ENCODE results near the gene PTPN9. TPM values are rescaled to one million over a fixed set of nuclear protein-coding genes. Genes with fewer than 3 reads are reported as not detected.
"Not testable (repeated sequence)": the region's sequence is repeated elsewhere in the genome, so short reads cannot be mapped to it uniquely, and the experiment has no call there.

The PTPN9 gene
- total and polyA plus RNA-seq, 9 donors = 16.2 to 34.4 (median 22.9) TPM

GRCh38 chr15:75532413-75533250 is 46.5 kb downstream of the PTPN9 start:
- Histone ChIP-seq H3K27me3 (ENCODE audit: control insufficient read depth, insufficient read depth, low read length) (no peaks in the 10 kb centered on the region), H3K36me3 (ENCODE audit: control insufficient read depth, insufficient read depth, low read length) (no peaks in the 10 kb centered on the region), H3K4me1 (ENCODE audit: control insufficient read depth, insufficient read depth, low read length) (peaks cover 20% of the 10 kb centered on the region), H3K9me3 (replicated peaks; ENCODE audit: control insufficient read depth, low read depth, low read length) (no peaks in the 10 kb centered on the region), H3K4me3 (ENCODE audit: low read length) (no peak overlapping the region), H3K27ac (ENCODE audit: low read length) (no peak overlapping the region)
- peak; percentile 84 for DNase-seq
- WGBS (ENCODE audit: insufficient coverage) = no CpG with 5 or more reads among the region's 1 CpG

GRCh38 chr15:75531041-75531450 is 48.1 kb downstream of the PTPN9 start:
- Histone ChIP-seq H3K9me3 (replicated peaks; ENCODE audit: control insufficient read depth, low read depth, low read length) (no peaks in the 10 kb centered on the region), H3K27me3 (ENCODE audit: control insufficient read depth, insufficient read depth, low read length) (no peaks in the 10 kb centered on the region), H3K4me3 (ENCODE audit: low read length) (no peak overlapping the region), H3K4me1 (ENCODE audit: control insufficient read depth, insufficient read depth, low read length) (peaks cover 20% of the 10 kb centered on the region), H3K36me3 (ENCODE audit: control insufficient read depth, insufficient read depth, low read length) (peaks cover 11% of the 10 kb centered on the region), H3K27ac (ENCODE audit: low read length) (peak overlapping the region; percentile 49)
- DNase-seq = peak; percentile 90
- 0% methylated on average over 1 of the region's 3 CpGs for WGBS (ENCODE audit: insufficient coverage)

- Histone ChIP-seq H3K4me1 (ENCODE audit: control insufficient read depth, insufficient read depth, low read length) (peaks cover 20% of the 10 kb centered on the region), H3K36me3 (ENCODE audit: control insufficient read depth, insufficient read depth, low read length) (peaks cover 15% of the 10 kb centered on the region)
- WGBS (ENCODE audit: insufficient coverage) = no CpG with 5 or more reads among the region's 4 CpGs
Measured at GRCh38 chr15:75530169-75530568, 48.9 kb downstream of the PTPN9 start.

GRCh38 chr15:75525756-75526155 is 53.4 kb downstream of the PTPN9 start:
- 100% methylated on average over 2 of the region's 3 CpGs for WGBS (ENCODE audit: insufficient coverage)
- DNase-seq; H3K27ac ChIP-seq (ENCODE audit: low read length); H3K4me1 ChIP-seq (ENCODE audit: control insufficient read depth, insufficient read depth, low read length); H3K9me3 ChIP-seq (replicated peaks; ENCODE audit: control insufficient read depth, low read depth, low read length); H3K4me3 ChIP-seq (ENCODE audit: low read length); H3K27me3 ChIP-seq (ENCODE audit: control insufficient read depth, insufficient read depth, low read length): not testable (repeated sequence)
- H3K36me3 ChIP-seq (ENCODE audit: control insufficient read depth, insufficient read depth, low read length) = peaks cover 43% of the 10 kb centered on the region

More at GRCh38 chr15:75530169-75530568, 48.9 kb downstream of the PTPN9 start:
- no peak for DNase-seq
- H3K4me3 ChIP-seq (ENCODE audit: low read length) = no peak overlapping the region
- no peaks in the 10 kb centered on the region for H3K27me3 ChIP-seq (ENCODE audit: control insufficient read depth, insufficient read depth, low read length)
- H3K9me3 ChIP-seq (replicated peaks; ENCODE audit: control insufficient read depth, low read depth, low read length) = no peaks in the 10 kb centered on the region
- no peak overlapping the region for H3K27ac ChIP-seq (ENCODE audit: low read length)

GRCh38 chr15:75523011-75523410 is 56.1 kb downstream of the PTPN9 start:
- Histone ChIP-seq H3K4me1 (ENCODE audit: control insufficient read depth, insufficient read depth, low read length) (no peaks in the 10 kb centered on the region), H3K4me3 (ENCODE audit: low read length) (no peak overlapping the region), H3K9me3 (replicated peaks; ENCODE audit: control insufficient read depth, low read depth, low read length) (no peaks in the 10 kb centered on the region), H3K27me3 (ENCODE audit: control insufficient read depth, insufficient read depth, low read length) (no peaks in the 10 kb centered on the region), H3K27ac (ENCODE audit: low read length) (no peak overlapping the region), H3K36me3 (ENCODE audit: control insufficient read depth, insufficient read depth, low read length) (peaks cover 61% of the 10 kb centered on the region)
- no peak for DNase-seq
- WGBS (ENCODE audit: insufficient coverage) = no CpG with 5 or more reads among the region's 2 CpGs

GRCh38 chr15:75517233-75517632 is 61.9 kb downstream of the PTPN9 start:
- WGBS (ENCODE audit: insufficient coverage) = 100% methylated on average over 1 of the region's 1 CpG
- H3K4me1 ChIP-seq (ENCODE audit: control insufficient read depth, insufficient read depth, low read length) = no peaks in the 10 kb centered on the region

GRCh38 chr15:75508840-75509532 is 70.1 kb downstream of the PTPN9 start:
- Histone ChIP-seq H3K27ac (ENCODE audit: low read length) (no peak overlapping the region), H3K27me3 (ENCODE audit: control insufficient read depth, insufficient read depth, low read length) (no peaks in the 10 kb centered on the region), H3K36me3 (ENCODE audit: control insufficient read depth, insufficient read depth, low read length) (peaks cover 34% of the 10 kb centered on the region), H3K4me3 (ENCODE audit: low read length) (no peak overlapping the region), H3K4me1 (ENCODE audit: control insufficient read depth, insufficient read depth, low read length) (no peaks in the 10 kb centered on the region), H3K9me3 (replicated peaks; ENCODE audit: control insufficient read depth, low read depth, low read length) (no peaks in the 10 kb centered on the region)
- DNase-seq = peak; percentile 63
- no CpG with 5 or more reads among the region's 7 CpGs for WGBS (ENCODE audit: insufficient coverage)

More at GRCh38 chr15:75517233-75517632, 61.9 kb downstream of the PTPN9 start:
- Histone ChIP-seq H3K27ac (ENCODE audit: low read length) (no peak overlapping the region), H3K27me3 (ENCODE audit: control insufficient read depth, insufficient read depth, low read length) (no peaks in the 10 kb centered on the region), H3K4me3 (ENCODE audit: low read length) (no peak overlapping the region), H3K36me3 (ENCODE audit: control insufficient read depth, insufficient read depth, low read length) (peaks cover 47% of the 10 kb centered on the region), H3K9me3 (replicated peaks; ENCODE audit: control insufficient read depth, low read depth, low read length) (no peaks in the 10 kb centered on the region)
- no peak for DNase-seq

- 96% methylated on average over 5 of the region's 8 CpGs for WGBS (ENCODE audit: insufficient coverage)
- no peak for DNase-seq
- Histone ChIP-seq H3K27me3 (ENCODE audit: control insufficient read depth, insufficient read depth, low read length) (no peaks in the 10 kb centered on the region), H3K4me3 (ENCODE audit: low read length) (no peak overlapping the region), H3K36me3 (ENCODE audit: control insufficient read depth, insufficient read depth, low read length) (peaks cover 28% of the 10 kb centered on the region), H3K9me3 (replicated peaks; ENCODE audit: control insufficient read depth, low read depth, low read length) (no peaks in the 10 kb centered on the region), H3K4me1 (ENCODE audit: control insufficient read depth, insufficient read depth, low read length) (no peaks in the 10 kb centered on the region), H3K27ac (ENCODE audit: low read length) (no peak overlapping the region)
Measured at GRCh38 chr15:75502360-75502759, 76.8 kb downstream of the PTPN9 start.

- no peak for DNase-seq
- H3K4me1 ChIP-seq (ENCODE audit: control insufficient read depth, insufficient read depth, low read length) = no peaks in the 10 kb centered on the region
- WGBS (ENCODE audit: insufficient coverage) = 100% methylated on average over 2 of the region's 4 CpGs
- H3K27me3 ChIP-seq (ENCODE audit: control insufficient read depth, insufficient read depth, low read length) = no peaks in the 10 kb centered on the region
- H3K36me3 ChIP-seq (ENCODE audit: control insufficient read depth, insufficient read depth, low read length) = peaks cover 34% of the 10 kb centered on the region
- no peak overlapping the region for H3K4me3 ChIP-seq (ENCODE audit: low read length)
- H3K9me3 ChIP-seq (replicated peaks; ENCODE audit: control insufficient read depth, low read depth, low read length) = peaks cover 3% of the 10 kb centered on the region
- no peak overlapping the region for H3K27ac ChIP-seq (ENCODE audit: low read length)
Measured at GRCh38 chr15:75493732-75494131, 85.4 kb downstream of the PTPN9 start.

- no peak for DNase-seq
- H3K27ac ChIP-seq (ENCODE audit: low read length) = no peak overlapping the region
- WGBS (ENCODE audit: insufficient coverage) = no CpG with 5 or more reads among the region's 1 CpG
- no peaks in the 10 kb centered on the region for H3K4me1 ChIP-seq (ENCODE audit: control insufficient read depth, insufficient read depth, low read length)
- H3K36me3 ChIP-seq (ENCODE audit: control insufficient read depth, insufficient read depth, low read length) = peaks cover 31% of the 10 kb centered on the region
- peaks cover 9% of the 10 kb centered on the region for H3K9me3 ChIP-seq (replicated peaks; ENCODE audit: control insufficient read depth, low read depth, low read length)
- H3K4me3 ChIP-seq (ENCODE audit: low read length) = no peak overlapping the region
- H3K27me3 ChIP-seq (ENCODE audit: control insufficient read depth, insufficient read depth, low read length) = no peaks in the 10 kb centered on the region
Measured at GRCh38 chr15:75483961-75484360, 95.2 kb downstream of the PTPN9 start.
